ENCODE results near the gene JPT2.

DNA sequence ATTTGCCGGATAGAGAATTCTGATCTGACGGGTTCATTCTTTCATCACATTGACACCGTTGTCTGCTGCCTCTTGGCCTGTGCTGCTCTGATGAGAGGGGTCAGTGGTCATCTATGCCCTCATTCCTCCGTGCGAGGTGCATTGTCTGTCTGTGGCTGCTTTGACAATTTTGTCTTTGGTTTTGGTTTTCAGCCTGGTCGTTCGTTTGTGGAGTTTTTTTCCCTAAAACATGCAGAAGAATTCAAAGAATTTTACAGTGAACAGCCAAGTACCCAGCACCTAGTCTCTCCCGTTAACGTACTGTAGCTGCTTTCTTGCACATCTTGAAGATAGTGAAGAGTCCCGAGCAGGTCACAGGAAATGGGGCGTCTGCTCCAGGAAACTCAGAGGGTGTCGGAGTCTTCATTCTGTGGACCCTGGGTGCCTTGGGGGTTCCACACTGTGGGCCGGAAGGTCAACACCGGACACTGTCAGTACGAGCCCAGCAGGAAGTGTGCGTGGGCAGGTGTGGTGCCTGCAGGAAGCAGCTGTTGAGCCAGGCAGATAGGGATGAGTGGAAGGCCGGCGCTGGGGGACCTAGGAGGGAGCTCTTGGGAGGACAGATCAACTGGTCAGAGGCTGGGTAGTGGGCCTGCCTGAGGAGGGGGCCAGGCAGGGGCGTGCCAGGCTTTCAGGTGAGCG, 37.7 kb upstream of the JPT2 start:
- TF ChIP-seq CTCF (IDR thresholded peaks at IDR 0.05; ENCODE audit: insufficient read depth, low read length, poor library complexity, severe bottlenecking) (no peak), EZH2phosphoT487 (conservative IDR thresholded peaks at IDR 0.05; ENCODE audit: low read length) (no peak)

Measured in SU-DHL-6 (cell line).